ENCODE data around the gene ENOX2.

DNA sequence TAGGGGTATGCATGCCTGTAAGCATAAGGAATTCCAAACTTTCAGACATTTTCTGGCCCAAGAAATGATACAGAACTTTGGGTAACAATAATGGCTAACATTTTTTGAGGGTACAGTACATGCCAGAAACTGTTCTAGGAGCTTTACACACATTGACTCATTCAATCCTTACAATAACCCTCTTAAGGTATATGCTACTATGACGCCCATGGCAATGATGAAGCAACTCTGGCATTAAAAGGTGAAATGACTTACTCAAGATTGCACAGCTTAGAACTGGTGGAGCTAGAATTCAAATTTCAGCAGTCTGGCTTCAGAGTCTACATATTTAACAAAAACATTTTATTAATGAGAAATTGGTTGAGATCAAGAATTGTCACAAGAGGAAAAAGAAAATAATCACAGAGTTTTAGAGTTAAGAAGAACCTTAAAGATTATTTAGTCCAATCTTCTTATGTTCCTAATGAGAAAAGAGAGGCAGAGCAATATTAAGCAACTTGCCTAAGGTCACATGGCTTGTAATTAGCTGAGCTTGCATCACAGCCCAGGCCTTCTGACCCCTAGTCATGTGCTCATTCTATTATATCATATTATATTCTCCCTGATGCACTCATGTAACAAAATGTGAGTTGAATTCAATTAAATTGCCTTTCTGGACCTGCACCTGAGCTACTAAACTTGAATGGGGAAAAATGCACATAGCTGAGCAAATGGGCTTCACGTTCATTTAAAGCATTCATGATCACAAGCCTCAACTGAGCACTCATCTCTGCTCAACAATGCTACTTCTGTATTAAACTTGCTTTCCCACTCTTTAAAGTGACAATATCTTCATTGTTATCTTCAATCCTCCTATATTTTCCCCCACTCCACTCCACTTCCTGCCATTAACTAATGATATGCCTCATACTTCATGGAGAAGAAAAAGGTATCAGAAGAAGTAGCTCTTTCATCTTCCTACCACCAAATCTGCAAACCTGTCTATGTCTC is 73.2 kb downstream of the ENOX2 start:
- TF ChIP-seq, protein P1, sequence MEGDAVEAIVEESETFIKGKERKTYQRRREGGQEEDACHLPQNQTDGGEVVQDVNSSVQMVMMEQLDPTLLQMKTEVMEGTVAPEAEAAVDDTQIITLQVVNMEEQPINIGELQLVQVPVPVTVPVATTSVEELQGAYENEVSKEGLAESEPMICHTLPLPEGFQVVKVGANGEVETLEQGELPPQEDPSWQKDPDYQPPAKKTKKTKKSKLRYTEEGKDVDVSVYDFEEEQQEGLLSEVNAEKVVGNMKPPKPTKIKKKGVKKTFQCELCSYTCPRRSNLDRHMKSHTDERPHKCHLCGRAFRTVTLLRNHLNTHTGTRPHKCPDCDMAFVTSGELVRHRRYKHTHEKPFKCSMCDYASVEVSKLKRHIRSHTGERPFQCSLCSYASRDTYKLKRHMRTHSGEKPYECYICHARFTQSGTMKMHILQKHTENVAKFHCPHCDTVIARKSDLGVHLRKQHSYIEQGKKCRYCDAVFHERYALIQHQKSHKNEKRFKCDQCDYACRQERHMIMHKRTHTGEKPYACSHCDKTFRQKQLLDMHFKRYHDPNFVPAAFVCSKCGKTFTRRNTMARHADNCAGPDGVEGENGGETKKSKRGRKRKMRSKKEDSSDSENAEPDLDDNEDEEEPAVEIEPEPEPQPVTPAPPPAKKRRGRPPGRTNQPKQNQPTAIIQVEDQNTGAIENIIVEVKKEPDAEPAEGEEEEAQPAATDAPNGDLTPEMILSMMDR (IDR thresholded peaks at IDR 0.05): no peak
- no peak for TF ChIP-seq EZH2 (IDR thresholded peaks at IDR 0.05; ENCODE audit: borderline replicate concordance, insufficient read depth, low read depth, low read length, poor library complexity, severe bottlenecking)
